Chondrocyte (in vitro differentiated cells): ENCODE results near the gene MFSD6. TPM values are rescaled to one million over a fixed set of nuclear protein-coding genes. Genes with fewer than 3 reads are reported as not detected.
A peak's percentile ranks its signal among the peaks of the same experiment; 100 is the strongest.

Source experiments
- DNase-seq: peaks from one replicate; pipeline ENCODE4 v3.0.0; 2021; ENCODE audit warnings: mixed read lengths, low spot score
- H3K27ac Mint-ChIP-seq: one replicate; pipeline ENCODE4 v1.8.0; 2021; ENCODE audit warnings: mild to moderate bottlenecking, moderate library complexity, mixed read lengths; ENCODE audit not compliant: unreplicated experiment
- H3K27me3 Mint-ChIP-seq: 2 replicates; pipeline ENCODE4 v1.8.0; 2021; ENCODE audit warnings: low read depth, mixed read lengths
- H3K36me3 Mint-ChIP-seq: 2 replicates; pipeline ENCODE4 v1.8.0; 2021; ENCODE audit warnings: low read depth, mixed read lengths
- H3K4me1 Mint-ChIP-seq: 2 replicates; pipeline ENCODE4 v1.8.0; 2021; ENCODE audit warnings: low read depth, mild to moderate bottlenecking, mixed read lengths
- H3K4me3 Mint-ChIP-seq: one replicate; pipeline ENCODE4 v1.8.0; 2021; ENCODE audit warnings: mild to moderate bottlenecking, moderate library complexity, mixed read lengths; ENCODE audit not compliant: unreplicated experiment
- H3K9me3 Mint-ChIP-seq: 2 replicates; pipeline ENCODE4 v1.8.0; 2021; ENCODE audit warnings: low read depth, mixed read lengths
- CTCF ChIP-seq: fragments of 200-600 bp; sonication (generic); IDR thresholded peaks from 2 replicates; pipeline ENCODE4 v1.5.0; 2021; ENCODE audit warnings: antibody characterized with exemption, mild to moderate bottlenecking, moderate library complexity
- total RNA-seq: library from RNA; stranded (reverse); gene quantifications from 3 replicates; pipeline ENCODE4 v1.2.1, GENCODE V29; 2021

The MFSD6 gene
- total RNA-seq, 1 donor from 2014 or later: 8.4 TPM

- H3K36me3 Mint-ChIP-seq: peaks cover 9% of the 10 kb centered on the region
- H3K27ac Mint-ChIP-seq: peak overlapping the region; percentile 88
- no peak for TF ChIP-seq CTCF
- no peak overlapping the region for H3K4me3 Mint-ChIP-seq
- peaks cover 41% of the 10 kb centered on the region for H3K4me1 Mint-ChIP-seq
- no peak for DNase-seq
- H3K27me3 Mint-ChIP-seq: no peaks in the 10 kb centered on the region
- peaks cover 12% of the 10 kb centered on the region for H3K9me3 Mint-ChIP-seq
Observed at GRCh38 chr2:190468814-190469569, 60.8 kb downstream of the MFSD6 start.

- peaks cover 9% of the 10 kb centered on the region for H3K36me3 Mint-ChIP-seq
- no peak for TF ChIP-seq CTCF
- H3K9me3 Mint-ChIP-seq: peaks cover 12% of the 10 kb centered on the region
- peaks cover 41% of the 10 kb centered on the region for H3K4me1 Mint-ChIP-seq
- no peaks in the 10 kb centered on the region for H3K27me3 Mint-ChIP-seq
- H3K27ac Mint-ChIP-seq: peak overlapping the region; percentile 73
- H3K4me3 Mint-ChIP-seq: no peak overlapping the region
- no peak for DNase-seq
Observed at GRCh38 chr2:190469771-190470170, 61.6 kb downstream of the MFSD6 start.

GRCh38 chr2:190470256-190470826, 62.2 kb downstream of the MFSD6 start:
- H3K9me3 Mint-ChIP-seq: peaks cover 12% of the 10 kb centered on the region
- H3K27me3 Mint-ChIP-seq: no peaks in the 10 kb centered on the region
- no peak for TF ChIP-seq CTCF
- H3K4me1 Mint-ChIP-seq: peaks cover 41% of the 10 kb centered on the region
- H3K4me3 Mint-ChIP-seq: no peak overlapping the region
- H3K36me3 Mint-ChIP-seq: peaks cover 9% of the 10 kb centered on the region
- DNase-seq: no peak
- peak overlapping the region; percentile 49 for H3K27ac Mint-ChIP-seq

DNA sequence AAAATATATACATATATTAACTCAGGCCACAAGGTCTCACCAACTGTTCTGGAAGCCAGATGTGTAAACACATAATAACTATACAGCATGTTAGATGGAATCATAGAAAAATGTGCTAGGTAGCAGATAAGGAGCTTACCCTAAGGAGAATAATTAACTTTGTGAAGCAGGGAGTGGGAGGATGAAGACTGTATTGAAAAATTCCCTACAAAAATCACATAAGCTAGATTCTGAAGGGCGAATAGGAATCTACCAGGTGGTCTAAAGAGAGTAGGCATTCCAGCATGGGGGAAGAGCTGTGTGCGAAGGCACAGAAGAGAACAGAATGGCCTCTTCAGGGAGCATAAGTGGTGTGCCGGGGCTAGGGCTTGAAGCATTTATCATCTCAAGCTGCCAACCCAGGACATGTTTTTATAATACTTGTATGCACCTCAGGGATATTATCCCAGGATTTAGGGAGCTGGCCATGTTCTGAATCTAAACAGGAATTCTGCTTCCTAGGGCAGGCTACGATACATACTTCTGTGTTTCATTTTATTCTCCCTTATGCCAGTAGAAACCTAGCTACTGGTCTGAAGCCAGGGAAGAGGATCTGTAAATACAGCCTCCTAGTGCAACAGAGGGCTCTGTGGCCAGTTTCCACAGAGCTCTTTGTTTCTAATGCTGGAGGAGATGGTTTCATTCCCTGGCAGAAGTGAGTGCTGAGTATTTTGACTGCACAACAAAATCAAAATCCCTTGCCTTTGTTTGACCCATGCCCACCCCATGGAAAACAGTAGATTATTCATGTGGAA, 69.7 kb downstream of the MFSD6 start:
- TF ChIP-seq CTCF: no peak
- no peak overlapping the region for H3K27ac Mint-ChIP-seq
- H3K4me3 Mint-ChIP-seq: no peak overlapping the region
- DNase-seq: no peak
- H3K9me3 Mint-ChIP-seq: peaks cover 10% of the 10 kb centered on the region
- peaks cover 7% of the 10 kb centered on the region for H3K36me3 Mint-ChIP-seq
- no peaks in the 10 kb centered on the region for H3K27me3 Mint-ChIP-seq
- H3K4me1 Mint-ChIP-seq: peaks cover 6% of the 10 kb centered on the region

DNA sequence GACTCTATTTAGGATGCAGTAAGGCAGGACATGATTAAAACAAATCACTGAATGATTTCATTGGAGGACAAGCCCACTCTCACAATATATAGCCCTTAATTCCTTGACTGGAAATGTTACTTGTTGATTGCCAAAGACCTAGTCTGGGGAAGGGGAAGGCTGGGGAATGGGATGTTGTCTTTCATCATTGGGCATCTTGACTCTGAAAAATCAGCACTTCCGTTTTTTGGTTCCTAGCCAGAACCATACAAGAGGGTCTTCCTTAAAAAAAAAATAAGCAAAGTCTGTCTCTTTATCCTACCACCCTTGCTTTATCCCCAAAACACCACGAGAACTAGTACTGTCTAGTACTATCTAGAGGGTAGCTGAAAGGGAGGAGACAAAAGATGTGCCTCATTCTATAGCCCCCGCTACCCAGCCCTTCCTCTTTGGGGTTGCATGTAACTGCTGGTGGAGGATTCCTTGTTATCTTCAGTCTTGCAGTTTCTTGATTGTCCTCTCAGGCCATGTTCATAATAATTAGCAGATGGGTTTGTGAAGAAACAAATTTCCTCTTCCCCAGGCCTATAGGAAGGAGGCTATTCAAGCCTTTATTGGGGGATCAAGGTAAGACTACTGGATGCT, 70.5 kb downstream of the MFSD6 start:
- H3K4me3 Mint-ChIP-seq: no peak overlapping the region
- no peak for DNase-seq
- no peak overlapping the region for H3K27ac Mint-ChIP-seq
- TF ChIP-seq CTCF: no peak
- H3K4me1 Mint-ChIP-seq: peaks cover 6% of the 10 kb centered on the region
- peaks cover 5% of the 10 kb centered on the region for H3K9me3 Mint-ChIP-seq
- peaks cover 3% of the 10 kb centered on the region for H3K36me3 Mint-ChIP-seq
- H3K27me3 Mint-ChIP-seq: no peaks in the 10 kb centered on the region
